GM12864 (cell line): ENCODE results near the gene C3orf22.

Experiments used
- DNase-seq: peaks from one replicate; pipeline ENCODE4 v3.0.0-alpha.2; 2011; ENCODE audit warnings: low read depth
- H3K4me3 ChIP-seq: 2 replicates; pipeline ENCODE4 v1.5.1; 2011; ENCODE audit warnings: mild to moderate bottlenecking, low read depth, low read length, control low read depth
- CTCF ChIP-seq: IDR thresholded peaks from 2 replicates; pipeline ENCODE4 v1.5.1; 2011; ENCODE audit warnings: low read depth, mild to moderate bottlenecking, moderate library complexity, low read length, control low read depth, inconsistent platforms; ENCODE audit errors: missing control alignments

The C3orf22 gene

GRCh38 chr3:126551839-126552687, 6.7 kb downstream of the C3orf22 start:
- no peak overlapping the region for H3K4me3 ChIP-seq
- TF ChIP-seq CTCF = no peak
- no peak for DNase-seq

GRCh38 chr3:126551121-126551838, 7.5 kb downstream of the C3orf22 start:
- H3K4me3 ChIP-seq = no peak overlapping the region
- no peak for DNase-seq
- no peak for TF ChIP-seq CTCF

- TF ChIP-seq CTCF = no peak
- H3K4me3 ChIP-seq = no peak overlapping the region
- no peak for DNase-seq
Measured at GRCh38 chr3:126550488-126551051, 8.2 kb downstream of the C3orf22 start.

GRCh38 chr3:126549861-126550487, 8.8 kb downstream of the C3orf22 start:
- TF ChIP-seq CTCF = no peak
- no peak overlapping the region for H3K4me3 ChIP-seq
- DNase-seq = no peak

- H3K4me3 ChIP-seq = no peak overlapping the region
- DNase-seq = no peak
- no peak for TF ChIP-seq CTCF
Measured at GRCh38 chr3:126548556-126549466, 9.9 kb downstream of the C3orf22 start.

GRCh38 chr3:126547721-126548120, 11.0 kb downstream of the C3orf22 start:
- H3K4me3 ChIP-seq = no peak overlapping the region
- TF ChIP-seq CTCF = no peak
- no peak for DNase-seq
